Stimulated activated CD4-positive, alpha-beta T cell treated with anti-CD3 and anti-CD28 coated beads, Interleukin-1b, Interleukin-23, amount 100 ng/mL, for 48 hours (primary cell): ENCODE measurements around the gene NRG3.
"Not testable (repeated sequence)": the region's sequence is repeated elsewhere in the genome, so short reads cannot be mapped to it uniquely, and the experiment has no call there.

ENCODE experiments used
- DNase-seq: peaks from one replicate; pipeline ENCODE4 v3.0.0-alpha.2; 2020

Gene NRG3

DNA sequence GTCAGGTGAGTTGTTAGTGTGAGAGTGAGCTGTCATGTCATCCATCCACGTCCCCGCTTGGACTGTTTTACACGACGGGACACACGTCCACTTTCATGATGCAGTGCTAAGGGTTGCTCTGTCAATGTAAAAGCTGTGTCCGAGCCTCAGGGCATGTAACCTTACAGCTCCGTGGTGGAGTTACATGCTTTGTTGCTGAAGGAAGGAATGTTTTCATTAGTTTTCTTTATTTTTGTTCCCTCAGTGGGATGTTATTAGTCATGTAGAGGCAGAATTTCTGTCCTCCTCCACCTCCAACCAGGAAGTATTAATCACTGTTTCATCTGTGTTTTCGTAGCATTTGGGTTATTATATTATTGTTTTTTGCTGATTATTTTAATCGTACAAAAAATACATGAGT is 88.6 kb downstream of the NRG3 start:
- DNase-seq = no peak

- DNase-seq = no peak
These were observed 92.7 kb downstream of the NRG3 start for GRCh38 chr10:81967716-81968115.

- no peak for DNase-seq
These were observed 94.1 kb downstream of the NRG3 start for GRCh38 chr10:81969136-81969535.

- DNase-seq = no peak
These were observed 103.2 kb downstream of the NRG3 start for GRCh38 chr10:81978238-81978637.

DNA sequence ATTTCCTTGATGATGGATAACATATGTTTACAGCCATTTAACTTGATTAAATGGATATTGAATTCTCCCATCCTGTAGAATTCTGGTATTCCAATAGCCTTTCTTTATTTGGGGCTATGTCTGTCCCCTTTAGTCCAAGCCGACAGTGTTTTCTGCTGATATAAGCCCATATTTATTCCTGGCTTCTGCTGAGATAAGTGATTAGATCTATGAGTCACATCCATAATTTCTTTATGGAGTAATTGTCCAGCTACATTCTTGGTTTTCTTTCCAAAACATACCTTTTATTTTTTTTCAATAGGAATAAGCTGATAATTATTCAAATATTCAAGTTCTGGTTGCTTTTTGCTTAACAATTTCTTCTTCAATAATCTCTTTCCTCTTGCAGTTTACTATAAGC is 106.7 kb downstream of the NRG3 start:
- no peak for DNase-seq

DNA sequence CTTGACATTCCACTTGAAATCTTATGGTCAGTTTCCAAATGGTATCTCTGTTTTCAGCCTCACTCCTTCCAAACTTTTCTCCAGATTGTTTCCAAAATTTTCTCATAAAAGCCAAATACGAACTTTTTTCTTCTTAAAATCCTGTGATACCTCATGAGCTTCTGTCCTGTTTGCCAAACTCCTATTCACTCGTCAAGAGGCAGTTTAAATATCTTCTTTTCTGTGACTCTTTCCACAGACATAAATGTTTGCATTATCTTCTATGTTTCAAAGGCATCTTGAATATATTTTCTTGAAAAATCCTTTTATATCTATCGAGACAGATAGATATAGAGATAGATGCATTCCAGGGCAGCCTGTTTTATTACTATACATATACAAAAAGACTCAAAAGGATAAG is 109.4 kb downstream of the NRG3 start:
- DNase-seq = no peak

DNA sequence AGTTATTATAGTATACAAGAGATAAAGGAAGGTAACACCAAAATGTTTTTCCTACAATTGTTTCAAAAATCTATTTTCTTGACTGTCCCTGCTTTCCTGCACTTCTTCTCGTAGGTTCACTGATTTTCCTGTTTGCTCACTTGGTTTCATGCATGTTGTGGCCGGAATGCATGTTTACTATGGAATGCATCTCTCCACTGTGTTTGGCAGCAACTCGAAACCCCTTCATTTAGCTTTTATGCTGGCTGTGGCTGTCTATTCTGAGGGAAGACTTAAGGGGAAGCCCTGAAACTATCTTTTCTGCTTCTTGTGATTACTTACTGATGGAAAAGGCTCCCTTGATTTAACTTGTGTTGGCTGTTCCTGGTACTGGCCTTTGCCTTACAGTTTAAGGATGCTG is 120.3 kb downstream of the NRG3 start:
- DNase-seq = no peak

GRCh38 chr10:81996927-81997326 is 121.9 kb downstream of the NRG3 start:
- no peak for DNase-seq

DNA sequence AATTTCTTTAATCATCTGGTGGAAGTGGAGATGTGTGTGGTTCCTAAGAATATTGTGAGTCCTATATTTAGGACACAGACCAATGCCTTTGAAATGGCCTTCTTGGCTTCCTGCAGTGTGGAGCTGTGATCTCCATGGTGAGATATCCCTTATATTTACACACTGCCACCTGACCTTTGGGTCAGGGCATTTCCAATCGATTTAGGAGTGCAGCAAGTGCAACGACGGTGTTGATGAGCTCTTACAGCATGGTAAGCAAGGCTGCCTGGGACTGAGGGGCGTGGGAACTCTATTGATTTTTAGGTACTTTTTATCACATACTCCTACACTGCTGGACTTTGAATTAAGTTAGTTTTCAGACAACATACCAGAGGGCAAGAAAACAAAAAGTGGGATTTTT is 146.0 kb downstream of the NRG3 start:
- no peak for DNase-seq

DNA sequence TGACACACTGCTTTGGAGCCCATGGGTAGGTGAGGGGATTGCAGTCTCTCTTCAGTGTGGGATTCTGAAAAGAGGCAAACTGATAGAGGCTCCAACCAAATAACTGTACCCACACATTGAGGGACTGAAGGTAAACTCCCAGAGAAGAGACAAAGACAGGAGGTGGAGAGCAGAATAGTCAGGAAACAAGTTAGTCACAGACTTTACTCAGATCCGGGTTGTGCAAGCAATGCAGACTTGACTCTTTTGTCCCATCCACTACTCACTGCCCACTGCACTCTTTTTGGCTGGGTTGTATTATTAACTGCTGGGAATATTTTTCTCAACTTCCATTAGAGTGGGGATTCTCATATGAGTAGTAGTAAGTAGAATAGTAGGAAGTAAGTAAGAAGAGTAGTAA is 152.7 kb downstream of the NRG3 start:
- DNase-seq = no peak

DNA sequence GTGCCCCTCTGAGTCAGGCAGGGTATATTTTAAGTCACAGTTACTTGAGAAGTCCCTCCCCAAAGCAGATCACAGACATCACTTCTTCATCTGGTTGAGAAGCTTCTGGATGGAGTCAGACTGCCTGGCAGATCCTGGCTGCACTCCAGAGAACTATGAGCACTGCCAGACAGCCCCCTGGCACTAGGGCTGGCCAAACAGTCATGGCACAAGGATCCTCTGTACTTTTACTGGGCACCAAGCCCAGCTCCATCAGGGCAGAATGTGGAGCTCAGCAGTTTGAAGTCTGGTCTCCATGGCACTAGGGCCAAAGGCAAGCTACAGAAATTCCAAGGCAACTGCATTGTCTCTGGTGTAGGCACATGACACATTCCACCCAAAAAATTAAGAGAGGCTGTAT is 162.1 kb downstream of the NRG3 start:
- no peak for DNase-seq

GRCh38 chr10:82038587-82038986 is 163.6 kb downstream of the NRG3 start:
- no peak for DNase-seq

DNA sequence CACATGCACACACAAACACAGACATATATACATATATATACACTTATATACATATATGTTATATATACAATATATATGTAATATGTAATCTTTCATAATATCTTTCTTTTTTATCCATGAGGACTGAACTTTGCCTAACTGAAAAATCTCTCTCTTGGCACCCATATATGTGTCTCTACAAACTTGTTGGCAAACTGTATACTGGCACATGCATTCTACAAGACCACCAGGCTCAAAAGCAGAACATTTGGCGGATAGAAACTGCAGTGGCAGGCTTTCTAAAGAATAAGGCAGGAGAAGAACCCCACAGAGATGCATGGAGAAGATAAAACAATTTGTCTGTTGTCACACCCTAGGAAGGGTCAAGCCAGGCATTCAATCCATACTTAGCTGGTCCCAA is 165.3 kb downstream of the NRG3 start:
- no peak for DNase-seq

- no peak for DNase-seq
These were observed 166.0 kb downstream of the NRG3 start for GRCh38 chr10:82041018-82041417.

- DNase-seq = no peak
These were observed 181.4 kb downstream of the NRG3 start for GRCh38 chr10:82056391-82056790.

- not testable (repeated sequence) for DNase-seq
These were observed 192.2 kb downstream of the NRG3 start for GRCh38 chr10:82067192-82067591.

DNA sequence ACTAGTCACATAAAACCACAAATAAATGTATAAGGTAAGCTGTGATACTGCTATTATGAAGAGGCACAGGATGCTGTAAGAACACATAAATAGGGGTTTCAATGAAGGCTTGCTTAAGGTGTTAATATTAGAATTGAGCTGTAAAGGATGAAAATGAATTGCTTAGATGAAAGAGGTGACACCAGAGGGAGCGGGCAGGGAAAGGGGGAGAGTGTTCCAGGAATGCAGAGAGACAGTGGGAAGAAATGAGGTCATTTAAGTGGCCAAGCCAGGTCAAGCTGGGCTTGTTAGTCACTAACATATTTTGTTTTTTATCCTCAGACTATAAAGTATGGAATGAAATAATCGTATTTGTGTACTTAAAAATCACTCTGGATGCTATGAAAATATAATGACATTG is 193.5 kb downstream of the NRG3 start:
- DNase-seq = no peak

- no peak for DNase-seq
These were observed 196.2 kb downstream of the NRG3 start for GRCh38 chr10:82071231-82071630.

DNA sequence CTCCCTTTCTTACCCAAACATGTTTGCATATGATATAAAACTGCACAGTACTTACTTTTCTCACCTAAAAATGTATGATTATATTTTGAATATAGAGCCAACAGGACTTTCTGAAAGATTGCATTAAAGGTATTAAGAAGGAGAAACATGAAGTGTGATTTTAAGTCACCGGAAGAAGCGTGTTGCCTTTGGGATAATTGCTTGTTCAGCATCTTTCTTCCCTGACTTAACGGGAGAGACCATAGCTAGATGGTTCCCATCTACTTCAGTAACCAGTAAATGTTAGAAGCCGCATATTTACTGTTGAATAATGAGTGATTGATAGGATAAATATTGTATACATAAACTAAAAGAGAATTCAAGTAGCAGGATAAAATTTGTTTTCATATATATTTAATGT is 197.1 kb downstream of the NRG3 start:
- no peak for DNase-seq

- no peak for DNase-seq
These were observed 200.6 kb downstream of the NRG3 start for GRCh38 chr10:82075605-82076004.

DNA sequence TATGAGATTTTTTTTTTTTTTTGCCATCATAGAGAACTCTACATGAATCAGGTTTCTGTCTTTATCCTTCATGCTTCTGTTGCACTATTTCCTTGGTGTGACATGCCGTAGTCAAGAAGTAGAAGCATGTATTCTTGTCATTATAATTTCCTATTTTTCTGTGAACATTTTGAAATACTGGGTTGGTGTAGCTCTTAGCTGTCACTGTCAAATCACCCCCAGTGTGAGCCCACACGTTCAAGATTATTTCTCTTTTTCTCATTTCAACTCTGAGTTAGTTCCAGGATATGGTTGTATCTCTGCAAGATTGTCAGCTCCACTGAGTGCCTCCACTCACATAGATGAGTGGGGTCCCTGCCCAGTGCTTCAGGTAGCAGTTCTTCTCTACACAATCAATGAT is 209.5 kb downstream of the NRG3 start:
- no peak for DNase-seq

DNA sequence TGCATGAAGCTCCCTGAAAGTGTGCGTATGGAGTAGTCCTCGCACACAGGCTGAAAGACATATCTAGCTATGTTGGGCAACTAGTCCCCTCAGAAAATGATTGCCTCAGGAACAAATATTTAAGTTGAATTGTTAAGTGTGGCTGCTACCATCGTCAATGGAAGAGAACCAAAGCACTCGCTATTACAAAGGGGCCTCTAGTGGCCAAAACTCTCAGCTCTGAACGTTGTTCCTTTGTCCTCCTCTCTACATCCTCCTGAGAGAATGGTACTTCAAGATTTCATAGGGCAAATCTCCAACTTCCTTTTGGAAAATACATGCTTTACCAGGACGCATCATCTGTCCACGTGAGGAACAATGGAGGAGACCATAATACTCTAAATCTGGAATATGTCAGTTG is 209.9 kb downstream of the NRG3 start:
- DNase-seq = no peak

- DNase-seq = no peak
These were observed 214.3 kb downstream of the NRG3 start for GRCh38 chr10:82089327-82089726.

GRCh38 chr10:82091413-82091812 is 216.4 kb downstream of the NRG3 start:
- DNase-seq = no peak

- no peak for DNase-seq
These were observed 217.1 kb downstream of the NRG3 start for GRCh38 chr10:82092111-82092510.

- no peak for DNase-seq
These were observed 249.7 kb downstream of the NRG3 start for GRCh38 chr10:82124713-82125112.
